GM19467 (cell line): Measurements from ENCODE around the gene PCDHGA1.

Experiments
- ATAC-seq: cut with Tn5 transposase; IDR thresholded peaks from one replicate; pipeline ENCODE4 v1.9.1; 2021; ENCODE audit warnings: mild to moderate bottlenecking, moderate library complexity; ENCODE audit not compliant: unreplicated experiment

Gene PCDHGA1

GRCh38 chr5:141528291-141528984 is 198.1 kb downstream of the PCDHGA1 start:
- ATAC-seq = no peak

GRCh38 chr5:141529002-141529401 is 198.7 kb downstream of the PCDHGA1 start:
- no peak for ATAC-seq

- no peak for ATAC-seq
Observed at GRCh38 chr5:141529873-141530272, 199.6 kb downstream of the PCDHGA1 start.

GRCh38 chr5:141532726-141533125 is 202.4 kb downstream of the PCDHGA1 start:
- no peak for ATAC-seq

GRCh38 chr5:141533897-141534296 is 203.6 kb downstream of the PCDHGA1 start:
- ATAC-seq = no peak

- no peak for ATAC-seq
Observed at GRCh38 chr5:141534492-141535213, 204.3 kb downstream of the PCDHGA1 start.

GRCh38 chr5:141543053-141543452 is 212.7 kb downstream of the PCDHGA1 start:
- no peak for ATAC-seq

GRCh38 chr5:141547488-141547887 is 217.2 kb downstream of the PCDHGA1 start:
- ATAC-seq = no peak

GRCh38 chr5:141547921-141548320 is 217.6 kb downstream of the PCDHGA1 start:
- ATAC-seq = no peak

- no peak for ATAC-seq
Observed at GRCh38 chr5:141557681-141558136, 227.4 kb downstream of the PCDHGA1 start.

- no peak for ATAC-seq
Observed at GRCh38 chr5:141558150-141558549, 227.8 kb downstream of the PCDHGA1 start.

- no peak for ATAC-seq
Observed at GRCh38 chr5:141559461-141559860, 229.1 kb downstream of the PCDHGA1 start.

- ATAC-seq = no peak
Observed at GRCh38 chr5:141560151-141560550, 229.8 kb downstream of the PCDHGA1 start.

GRCh38 chr5:141560725-141561483 is 230.6 kb downstream of the PCDHGA1 start:
- no peak for ATAC-seq
